WTC11 (cell line): Measurements from ENCODE around the gene NTPCR.

Experiments used
- CTCF ChIP-seq: fragments of 200-600 bp; IDR thresholded peaks from 2 replicates; pipeline ENCODE4 v1.8.0; 2022; ENCODE audit warnings: antibody characterized with exemption
- ETV6 ChIP-seq: sonication (generic); formaldehyde crosslinking; IDR thresholded peaks from 2 replicates; pipeline ENCODE4 v1.8.1; 2022; ENCODE audit warnings: mild to moderate bottlenecking, missing genetic modification reagents
- JUN ChIP-seq: sonication (generic); formaldehyde crosslinking; IDR thresholded peaks from 2 replicates; pipeline ENCODE4 v1.8.0; 2023; ENCODE audit warnings: mild to moderate bottlenecking, missing genetic modification reagents
- KAT7 ChIP-seq: sonication (generic); formaldehyde crosslinking; IDR thresholded peaks from 2 replicates; pipeline ENCODE4 v1.8.1; 2023; ENCODE audit warnings: missing genetic modification reagents, mild to moderate bottlenecking, borderline replicate concordance
- NR2C2 ChIP-seq: sonication (generic); formaldehyde crosslinking; IDR thresholded peaks from 2 replicates; pipeline ENCODE4 v1.8.0; 2022; ENCODE audit warnings: mild to moderate bottlenecking, missing genetic modification reagents
- SP1 ChIP-seq: sonication (generic); formaldehyde crosslinking; conservative IDR thresholded peaks from 2 replicates; pipeline ENCODE4 v1.8.1; 2022; ENCODE audit warnings: missing genetic modification reagents
- ZNF121 ChIP-seq: sonication (generic); formaldehyde crosslinking; IDR thresholded peaks from 2 replicates; pipeline ENCODE4 v1.8.0; 2023; ENCODE audit warnings: missing genetic modification reagents
- ZNF263 ChIP-seq: sonication (generic); formaldehyde crosslinking; IDR thresholded peaks from 2 replicates; pipeline ENCODE4 v1.8.1; 2022; ENCODE audit warnings: low read depth, mild to moderate bottlenecking, moderate library complexity, missing genetic modification reagents
- TF ChIP-seq, protein P1 (sequence below): sonication (generic); formaldehyde crosslinking; IDR thresholded peaks from 2 replicates; pipeline ENCODE4 v1.8.1; 2022; ENCODE audit warnings: low read depth, missing genetic modification reagents, borderline replicate concordance

- TF ChIP-seq CTCF = no peak
- TF ChIP-seq, protein P1, sequence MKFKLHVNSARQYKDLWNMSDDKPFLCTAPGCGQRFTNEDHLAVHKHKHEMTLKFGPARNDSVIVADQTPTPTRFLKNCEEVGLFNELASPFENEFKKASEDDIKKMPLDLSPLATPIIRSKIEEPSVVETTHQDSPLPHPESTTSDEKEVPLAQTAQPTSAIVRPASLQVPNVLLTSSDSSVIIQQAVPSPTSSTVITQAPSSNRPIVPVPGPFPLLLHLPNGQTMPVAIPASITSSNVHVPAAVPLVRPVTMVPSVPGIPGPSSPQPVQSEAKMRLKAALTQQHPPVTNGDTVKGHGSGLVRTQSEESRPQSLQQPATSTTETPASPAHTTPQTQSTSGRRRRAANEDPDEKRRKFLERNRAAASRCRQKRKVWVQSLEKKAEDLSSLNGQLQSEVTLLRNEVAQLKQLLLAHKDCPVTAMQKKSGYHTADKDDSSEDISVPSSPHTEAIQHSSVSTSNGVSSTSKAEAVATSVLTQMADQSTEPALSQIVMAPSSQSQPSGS (CRISPR knock-in tag) = no peak
- no peak for TF ChIP-seq KAT7
- no peak for TF ChIP-seq ZNF121 (CRISPR knock-in tag)
- no peak for TF ChIP-seq JUN (CRISPR knock-in tag)
- TF ChIP-seq NR2C2 = no peak
- TF ChIP-seq ZNF263 (CRISPR knock-in tag) = no peak
- no peak for TF ChIP-seq SP1 (CRISPR knock-in tag)
- no peak for TF ChIP-seq ETV6 (CRISPR knock-in tag)
Measured at GRCh38 chr1:232987046-232987773, 36.8 kb downstream of the NTPCR start.
